Activated CD4-positive, alpha-beta memory T cell treated with anti-CD3 and anti-CD28 coated beads for 36 hours (primary cell): ENCODE results near the gene CCDC18. TPM values are rescaled to one million over a fixed set of nuclear protein-coding genes. Genes with fewer than 3 reads are reported as not detected.
"Not testable (repeated sequence)": the region's sequence is repeated elsewhere in the genome, so short reads cannot be mapped to it uniquely, and the experiment has no call there.

ENCODE experiments used
- CTCF ChIA-PET: fragments of 350-600 bp; sonication (Branson Sonifier 250); formaldehyde crosslinking; loops from one replicate; lab custom pipeline; 2021; ENCODE audit warnings: antibody characterized with exemption, inconsistent platforms; lab: Charles Lee
- POLR2A ChIA-PET: fragments of 350-600 bp; sonication (Branson Sonifier 250); formaldehyde crosslinking; loops from one replicate; lab custom pipeline; 2021; ENCODE audit warnings: antibody characterized with exemption; lab: Charles Lee
- DNase-seq: peaks from one replicate; pipeline ENCODE4 v3.0.0-alpha.2; 2020
- H3K27ac Mint-ChIP-seq: one replicate; pipeline ENCODE4 v1.8.0; 2021; ENCODE audit warnings: mixed read lengths
- H3K27me3 Mint-ChIP-seq: one replicate; pipeline ENCODE4 v1.8.0; 2021; ENCODE audit warnings: mixed read lengths
- H3K36me3 Mint-ChIP-seq: one replicate; pipeline ENCODE4 v1.8.0; 2021; ENCODE audit warnings: mixed read lengths
- H3K4me1 Mint-ChIP-seq: one replicate; pipeline ENCODE4 v1.8.0; 2021; ENCODE audit warnings: low read depth, mixed read lengths
- H3K4me3 Mint-ChIP-seq: one replicate; pipeline ENCODE4 v1.8.0; 2021; ENCODE audit warnings: mild to moderate bottlenecking, mixed read lengths
- H3K9me3 Mint-ChIP-seq: one replicate; pipeline ENCODE4 v1.8.0; 2021; ENCODE audit warnings: mixed read lengths
- intact Hi-C: fragments of 100-400 bp; cut with micrococcal nuclease; formaldehyde crosslinking; loops from one replicate; pipeline ENCODE4 v1.15.1; 2023
- total RNA-seq, 2 experiments: library from RNA; stranded (reverse); gene quantifications; one replicate each; pipeline ENCODE4 v1.2.3, GENCODE V29; 2021

Gene CCDC18
- total RNA-seq, 2 experiments from 2014 or later, result 23.6 to 24.2 TPM

GRCh38 chr1:93207211-93207610 is 26.7 kb downstream of the CCDC18 start:
- no peak overlapping the region for H3K27ac Mint-ChIP-seq
- intact Hi-C loops, result no loop called here
- DNase-seq, result no peak
- H3K4me3 Mint-ChIP-seq, result no peak overlapping the region
- H3K9me3 Mint-ChIP-seq, result no peaks in the 10 kb centered on the region
- ChIA-PET POLR2A (no interaction called here), CTCF (no interaction called here)
- no peaks in the 10 kb centered on the region for H3K4me1 Mint-ChIP-seq
- H3K36me3 Mint-ChIP-seq, result peaks cover 15% of the 10 kb centered on the region
- H3K27me3 Mint-ChIP-seq, result no peaks in the 10 kb centered on the region

- CTCF ChIA-PET, result no interaction called here
- POLR2A ChIA-PET, result no interaction called here
- no peaks in the 10 kb centered on the region for H3K27me3 Mint-ChIP-seq
Measured at GRCh38 chr1:93215322-93215721, 34.8 kb downstream of the CCDC18 start.

GRCh38 chr1:93219443-93219842 is 38.9 kb downstream of the CCDC18 start:
- Mint-ChIP-seq H3K4me3 (peak overlapping the region; percentile 61), H3K9me3 (peaks cover 4% of the 10 kb centered on the region), H3K27me3 (no peaks in the 10 kb centered on the region), H3K27ac (peak overlapping the region; percentile 70), H3K4me1 (peaks cover 26% of the 10 kb centered on the region), H3K36me3 (peaks cover 49% of the 10 kb centered on the region)
- CTCF ChIA-PET, result interaction anchor here (2.2 kb wide), 1 partner anchor 139 kb away, joined by 6 read pairs; the partner anchor contains the start of gene MTF2
- POLR2A ChIA-PET, result interaction anchor here (0.5 kb wide), 1 partner anchor 97 kb away, joined by 4 read pairs; no protein-coding TSS in a partner anchor
- peak; percentile 30 for DNase-seq
- intact Hi-C loops, result loop anchor here (1.0 to 2.0 kb wide), 2 partner anchors 38 to 139 kb away; no protein-coding TSS in a partner anchor

More at GRCh38 chr1:93215322-93215721, 34.8 kb downstream of the CCDC18 start:
- Mint-ChIP-seq H3K27ac (no peak overlapping the region), H3K4me1 (peaks cover 20% of the 10 kb centered on the region), H3K4me3 (no peak overlapping the region), H3K36me3 (peaks cover 40% of the 10 kb centered on the region), H3K9me3 (no peaks in the 10 kb centered on the region)
- intact Hi-C loops, result no loop called here
- no peak for DNase-seq

- H3K36me3 Mint-ChIP-seq, result peaks cover 50% of the 10 kb centered on the region
- CTCF ChIA-PET, H3K4me3 Mint-ChIP-seq, H3K27ac Mint-ChIP-seq, DNase-seq, H3K27me3 Mint-ChIP-seq, POLR2A ChIA-PET, H3K9me3 Mint-ChIP-seq, intact Hi-C loops: not testable (repeated sequence)
- H3K4me1 Mint-ChIP-seq, result peaks cover 26% of the 10 kb centered on the region
Measured at GRCh38 chr1:93220716-93221115, 40.2 kb downstream of the CCDC18 start.

GRCh38 chr1:93221913-93222312 is 41.4 kb downstream of the CCDC18 start:
- Mint-ChIP-seq H3K4me1 (peaks cover 26% of the 10 kb centered on the region), H3K36me3 (peaks cover 54% of the 10 kb centered on the region), H3K9me3 (peaks cover 4% of the 10 kb centered on the region), H3K4me3 (no peak overlapping the region), H3K27ac (no peak overlapping the region), H3K27me3 (no peaks in the 10 kb centered on the region)
- DNase-seq, result no peak
- intact Hi-C loops, result no loop called here
- CTCF ChIA-PET, result interaction anchor here (1.4 to 1.7 kb wide), 2 partner anchors 83 to 201 kb away, joined by 4 to 5 read pairs; no protein-coding TSS in a partner anchor
- POLR2A ChIA-PET, result no interaction called here

- peaks cover 49% of the 10 kb centered on the region for H3K36me3 Mint-ChIP-seq
- intact Hi-C loops, result no loop called here
- CTCF ChIA-PET, result interaction anchor here (1.4 kb wide), 1 partner anchor 82 kb away, joined by 4 read pairs; no protein-coding TSS in a partner anchor
Measured at GRCh38 chr1:93223023-93223675, 42.6 kb downstream of the CCDC18 start.

GRCh38 chr1:93235261-93235660 is 54.7 kb downstream of the CCDC18 start:
- DNase-seq, result no peak
- Mint-ChIP-seq H3K9me3 (no peaks in the 10 kb centered on the region), H3K4me3 (no peak overlapping the region), H3K36me3 (peaks cover 49% of the 10 kb centered on the region), H3K27ac (no peak overlapping the region), H3K4me1 (no peaks in the 10 kb centered on the region), H3K27me3 (no peaks in the 10 kb centered on the region)
- intact Hi-C loops, result no loop called here
- POLR2A ChIA-PET, result no interaction called here
- CTCF ChIA-PET, result no interaction called here

More at GRCh38 chr1:93223023-93223675, 42.6 kb downstream of the CCDC18 start:
- Mint-ChIP-seq H3K27me3 (no peaks in the 10 kb centered on the region), H3K4me1 (peaks cover 26% of the 10 kb centered on the region), H3K27ac (no peak overlapping the region), H3K4me3 (no peak overlapping the region), H3K9me3 (peaks cover 4% of the 10 kb centered on the region)
- POLR2A ChIA-PET, result no interaction called here
- no peak for DNase-seq

- Mint-ChIP-seq H3K9me3 (peaks cover 4% of the 10 kb centered on the region), H3K4me3 (no peak overlapping the region), H3K4me1 (no peaks in the 10 kb centered on the region), H3K36me3 (peaks cover 54% of the 10 kb centered on the region), H3K27ac (no peak overlapping the region), H3K27me3 (no peaks in the 10 kb centered on the region)
- no peak for DNase-seq
- POLR2A ChIA-PET, result no interaction called here
- CTCF ChIA-PET, result no interaction called here
- intact Hi-C loops, result no loop called here
Measured at GRCh38 chr1:93237021-93237420, 56.5 kb downstream of the CCDC18 start.

- H3K27ac Mint-ChIP-seq, result no peak overlapping the region
- H3K4me3 Mint-ChIP-seq, result no peak overlapping the region
- DNase-seq, result no peak
- H3K36me3 Mint-ChIP-seq, result peaks cover 63% of the 10 kb centered on the region
- ChIA-PET POLR2A (no interaction called here), CTCF (interaction anchor here (0.7 kb wide), 1 partner anchor 192 kb away, joined by 3 read pairs; no protein-coding TSS in a partner anchor)
- no peaks in the 10 kb centered on the region for H3K4me1 Mint-ChIP-seq
- intact Hi-C loops, result no loop called here
- peaks cover 18% of the 10 kb centered on the region for H3K9me3 Mint-ChIP-seq
- no peaks in the 10 kb centered on the region for H3K27me3 Mint-ChIP-seq
Measured at GRCh38 chr1:93238425-93238824, 57.9 kb downstream of the CCDC18 start.

GRCh38 chr1:93239863-93240262 is 59.3 kb downstream of the CCDC18 start:
- H3K36me3 Mint-ChIP-seq, result peaks cover 64% of the 10 kb centered on the region
- DNase-seq, result no peak
- H3K9me3 Mint-ChIP-seq, result peaks cover 28% of the 10 kb centered on the region
- intact Hi-C loops, result no loop called here
- ChIA-PET CTCF (no interaction called here), POLR2A (no interaction called here)
- H3K4me3 Mint-ChIP-seq, result no peak overlapping the region
- no peak overlapping the region for H3K27ac Mint-ChIP-seq
- no peaks in the 10 kb centered on the region for H3K4me1 Mint-ChIP-seq
- no peaks in the 10 kb centered on the region for H3K27me3 Mint-ChIP-seq

- CTCF ChIA-PET, result not testable (repeated sequence)
Measured at GRCh38 chr1:93243233-93243632, 62.7 kb downstream of the CCDC18 start.

GRCh38 chr1:93244298-93245069 is 64.0 kb downstream of the CCDC18 start:
- no peaks in the 10 kb centered on the region for H3K4me1 Mint-ChIP-seq
- peaks cover 28% of the 10 kb centered on the region for H3K9me3 Mint-ChIP-seq
- no peak overlapping the region for H3K27ac Mint-ChIP-seq
- H3K36me3 Mint-ChIP-seq, result peaks cover 58% of the 10 kb centered on the region
- CTCF ChIA-PET, result interaction anchor here (1.4 kb wide), 1 partner anchor 60 kb away, joined by 3 read pairs; no protein-coding TSS in a partner anchor
- no peak for DNase-seq
- POLR2A ChIA-PET, result no interaction called here
- H3K4me3 Mint-ChIP-seq, result no peak overlapping the region
- intact Hi-C loops, result no loop called here
- no peaks in the 10 kb centered on the region for H3K27me3 Mint-ChIP-seq

More at GRCh38 chr1:93243233-93243632, 62.7 kb downstream of the CCDC18 start:
- H3K27ac Mint-ChIP-seq, H3K4me1 Mint-ChIP-seq, POLR2A ChIA-PET, H3K4me3 Mint-ChIP-seq, H3K27me3 Mint-ChIP-seq, intact Hi-C loops, DNase-seq: not testable (repeated sequence)
- peaks cover 28% of the 10 kb centered on the region for H3K9me3 Mint-ChIP-seq
- peaks cover 56% of the 10 kb centered on the region for H3K36me3 Mint-ChIP-seq
